Astrocyte (in vitro differentiated cells and primary cell): ENCODE results near the gene ZXDC. TPM values are rescaled to one million over a fixed set of nuclear protein-coding genes. Genes with fewer than 3 reads are reported as not detected.

Source experiments
- DNase-seq: peaks from one replicate; pipeline ENCODE4 v3.0.0-alpha.2; 2010; ENCODE audit warnings: low read depth
- FAIRE-seq: peaks from 2 replicates; lab custom pipeline; 2011; peaks lifted over from hg19 to GRCh38; lab: Jason Lieb, UNC
- H2AFZ ChIP-seq: 2 replicates; pipeline ENCODE4 v1.6.0; 2012; ENCODE audit warnings: low read depth, low read length, inconsistent platforms
- H3K27ac ChIP-seq: 2 replicates; pipeline ENCODE4 v1.5.1; 2011; ENCODE audit warnings: low read depth, low read length, inconsistent platforms
- H3K27me3 ChIP-seq: 2 replicates; pipeline ENCODE4 v1.6.0; 2011; ENCODE audit warnings: low read length, inconsistent platforms; ENCODE audit not compliant: insufficient read depth
- H3K36me3 ChIP-seq: 2 replicates; pipeline ENCODE4 v1.5.1; 2011; ENCODE audit warnings: low read length, inconsistent platforms; ENCODE audit not compliant: insufficient read depth
- H3K4me1 ChIP-seq: 2 replicates; pipeline ENCODE4 v1.5.1; 2011; ENCODE audit warnings: low read length, inconsistent platforms; ENCODE audit not compliant: insufficient read depth
- H3K4me2 ChIP-seq: 2 replicates; pipeline ENCODE4 v1.6.0; 2012; ENCODE audit warnings: low read length, inconsistent platforms
- H3K4me3 ChIP-seq: 2 replicates; pipeline ENCODE4 v1.5.1; 2011; ENCODE audit warnings: low read depth, mild to moderate bottlenecking, low read length, inconsistent platforms; ENCODE audit not compliant: insufficient read depth
- H3K79me2 ChIP-seq: 2 replicates; pipeline ENCODE4 v1.6.0; 2012; ENCODE audit warnings: mild to moderate bottlenecking, low read length, inconsistent platforms; ENCODE audit not compliant: insufficient read depth
- H3K9ac ChIP-seq: 2 replicates; pipeline ENCODE4 v1.6.0; 2012; ENCODE audit warnings: mild to moderate bottlenecking, low read length, inconsistent platforms
- H3K9me3 ChIP-seq: 2 replicates; pipeline ENCODE4 v1.5.1; 2012; ENCODE audit warnings: low read depth, mild to moderate bottlenecking, low read length, inconsistent platforms; ENCODE audit not compliant: insufficient read depth
- H4K20me1 ChIP-seq: 2 replicates; pipeline ENCODE4 v1.6.0; 2012; ENCODE audit warnings: low read length, inconsistent platforms; ENCODE audit not compliant: insufficient read depth
- H3K27ac Mint-ChIP-seq: one replicate; pipeline ENCODE4 v1.8.0; 2021; ENCODE audit warnings: mild to moderate bottlenecking, mixed read lengths; ENCODE audit not compliant: unreplicated experiment
- H3K27me3 Mint-ChIP-seq: one replicate; pipeline ENCODE4 v1.8.0; 2021; ENCODE audit warnings: low read depth, mixed read lengths; ENCODE audit not compliant: unreplicated experiment
- H3K36me3 Mint-ChIP-seq: one replicate; pipeline ENCODE4 v1.8.0; 2021; ENCODE audit warnings: low read depth, mixed read lengths; ENCODE audit not compliant: unreplicated experiment
- H3K4me1 Mint-ChIP-seq: one replicate; pipeline ENCODE4 v1.8.0; 2021; ENCODE audit warnings: low read depth, mixed read lengths; ENCODE audit not compliant: unreplicated experiment
- H3K4me3 Mint-ChIP-seq: one replicate; pipeline ENCODE4 v1.8.0; 2021; ENCODE audit warnings: mild to moderate bottlenecking, moderate library complexity, mixed read lengths; ENCODE audit not compliant: unreplicated experiment
- H3K9me3 Mint-ChIP-seq: one replicate; pipeline ENCODE4 v1.8.0; 2021; ENCODE audit warnings: mild to moderate bottlenecking, mixed read lengths; ENCODE audit not compliant: unreplicated experiment
- EZH2 ChIP-seq: IDR thresholded peaks from 2 replicates; pipeline ENCODE4 v1.6.1; 2012; ENCODE audit warnings: mild to moderate bottlenecking, low read length, inconsistent platforms; ENCODE audit not compliant: insufficient read depth
- total RNA-seq: library from RNA; stranded (reverse); gene quantifications from 2 replicates; pipeline ENCODE4 v1.2.1, GENCODE V29; 2021
- TF ChIP-seq, protein P1 (sequence below): IDR thresholded peaks from 2 replicates; pipeline ENCODE4 v1.5.1; 2011; ENCODE audit warnings: low read depth, mild to moderate bottlenecking, inconsistent platforms, low read length, moderate library complexity; ENCODE audit not compliant: insufficient read depth

Gene ZXDC
- total RNA-seq, 1 donor from 2014 or later = 19.6 TPM

DNA sequence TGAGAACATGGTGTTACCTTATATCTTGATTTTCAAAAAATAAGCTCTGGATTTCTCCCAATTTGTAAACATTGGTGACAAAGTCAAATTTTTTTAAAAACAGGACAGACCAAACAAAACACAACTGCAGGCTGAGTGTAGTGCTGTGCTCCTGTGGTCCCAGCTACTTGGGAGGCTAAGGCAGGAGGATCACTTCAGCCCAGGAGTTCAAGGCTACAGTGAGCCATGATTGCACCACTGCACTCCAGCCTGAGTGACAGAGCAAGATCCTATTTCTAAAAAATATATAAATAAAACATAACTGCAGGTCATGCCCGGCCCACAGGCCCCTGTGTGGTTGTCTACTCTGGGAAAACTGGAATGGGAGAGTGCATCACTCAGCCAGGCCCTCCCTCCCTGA lies 4.0 kb upstream of the ZXDC start:
- no peak overlapping the region for H3K27ac Mint-ChIP-seq
- no peak for FAIRE-seq

DNA sequence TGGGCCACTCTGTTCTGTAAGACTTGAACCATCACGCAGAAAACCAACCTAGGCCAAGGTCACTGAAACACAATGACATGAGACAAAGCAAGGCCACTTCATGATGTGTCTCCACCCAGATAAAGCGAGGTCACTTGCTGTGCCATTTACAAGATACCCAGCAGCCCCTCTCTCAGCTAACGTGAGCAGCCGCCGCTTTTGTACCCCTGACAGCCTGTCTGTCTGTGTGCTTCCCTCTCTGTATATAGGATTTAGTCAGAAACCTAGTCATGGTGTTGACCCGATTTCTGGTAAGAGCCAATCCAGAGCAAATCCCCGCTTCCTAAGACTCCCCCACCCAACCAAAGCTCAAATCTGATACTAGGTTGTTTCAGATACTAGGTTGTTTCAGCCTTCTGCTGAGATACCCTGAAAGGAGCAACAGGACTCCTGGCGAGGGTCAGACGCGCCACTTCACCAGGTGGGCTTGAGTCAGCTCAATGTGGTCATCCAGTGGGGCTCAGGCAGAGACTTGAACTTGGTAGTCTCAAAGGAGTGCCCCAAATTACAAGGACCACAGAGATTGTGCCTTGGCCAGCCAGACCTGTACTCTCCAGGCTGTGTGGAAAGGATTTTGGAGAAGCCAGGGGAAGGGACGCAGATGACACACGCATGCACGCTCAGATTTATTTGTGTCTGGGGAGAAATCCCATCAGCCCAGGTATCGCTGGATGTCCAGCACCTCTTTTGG lies 3.1 kb upstream of the ZXDC start:
- no peaks in the 10 kb centered on the region for H3K36me3 ChIP-seq
- H3K4me3 Mint-ChIP-seq = no peak overlapping the region
- H2AFZ ChIP-seq = no peak overlapping the region
- FAIRE-seq (no peak), DNase-seq (no peak)
- peaks cover 13% of the 10 kb centered on the region for H3K79me2 ChIP-seq
- no peak overlapping the region for H3K27ac ChIP-seq
- no peaks in the 10 kb centered on the region for H3K36me3 Mint-ChIP-seq
- TF ChIP-seq, protein P1, sequence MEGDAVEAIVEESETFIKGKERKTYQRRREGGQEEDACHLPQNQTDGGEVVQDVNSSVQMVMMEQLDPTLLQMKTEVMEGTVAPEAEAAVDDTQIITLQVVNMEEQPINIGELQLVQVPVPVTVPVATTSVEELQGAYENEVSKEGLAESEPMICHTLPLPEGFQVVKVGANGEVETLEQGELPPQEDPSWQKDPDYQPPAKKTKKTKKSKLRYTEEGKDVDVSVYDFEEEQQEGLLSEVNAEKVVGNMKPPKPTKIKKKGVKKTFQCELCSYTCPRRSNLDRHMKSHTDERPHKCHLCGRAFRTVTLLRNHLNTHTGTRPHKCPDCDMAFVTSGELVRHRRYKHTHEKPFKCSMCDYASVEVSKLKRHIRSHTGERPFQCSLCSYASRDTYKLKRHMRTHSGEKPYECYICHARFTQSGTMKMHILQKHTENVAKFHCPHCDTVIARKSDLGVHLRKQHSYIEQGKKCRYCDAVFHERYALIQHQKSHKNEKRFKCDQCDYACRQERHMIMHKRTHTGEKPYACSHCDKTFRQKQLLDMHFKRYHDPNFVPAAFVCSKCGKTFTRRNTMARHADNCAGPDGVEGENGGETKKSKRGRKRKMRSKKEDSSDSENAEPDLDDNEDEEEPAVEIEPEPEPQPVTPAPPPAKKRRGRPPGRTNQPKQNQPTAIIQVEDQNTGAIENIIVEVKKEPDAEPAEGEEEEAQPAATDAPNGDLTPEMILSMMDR = no peak
- no peak for TF ChIP-seq EZH2
- H3K27ac Mint-ChIP-seq = no peak overlapping the region
- H3K27me3 Mint-ChIP-seq = peaks cover 27% of the 10 kb centered on the region
- no peak overlapping the region for H3K4me3 ChIP-seq
- no peaks in the 10 kb centered on the region for H3K9me3 ChIP-seq
- H3K9me3 Mint-ChIP-seq = peaks cover 2% of the 10 kb centered on the region
- H3K4me1 Mint-ChIP-seq = peaks cover 9% of the 10 kb centered on the region
- H3K9ac ChIP-seq = no peak overlapping the region
- peaks cover 15% of the 10 kb centered on the region for H3K4me1 ChIP-seq
- no peak overlapping the region for H3K4me2 ChIP-seq
- H4K20me1 ChIP-seq = peaks cover 13% of the 10 kb centered on the region
- H3K27me3 ChIP-seq = no peaks in the 10 kb centered on the region

More for the DNA sequence above, 4.0 kb upstream of the ZXDC start:
- Histone ChIP-seq H3K79me2 (peaks cover 5% of the 10 kb centered on the region), H4K20me1 (peaks cover 5% of the 10 kb centered on the region), H3K36me3 (no peaks in the 10 kb centered on the region), H3K27ac (no peak overlapping the region), H3K9ac (no peak overlapping the region), H3K27me3 (peaks cover 2% of the 10 kb centered on the region), H3K4me3 (no peak overlapping the region), H3K9me3 (no peaks in the 10 kb centered on the region), H3K4me2 (no peak overlapping the region), H2AFZ (no peak overlapping the region), H3K4me1 (peaks cover 9% of the 10 kb centered on the region)
- H3K4me1 Mint-ChIP-seq = peaks cover 5% of the 10 kb centered on the region
- H3K9me3 Mint-ChIP-seq = no peaks in the 10 kb centered on the region
- no peaks in the 10 kb centered on the region for H3K36me3 Mint-ChIP-seq
- peaks cover 27% of the 10 kb centered on the region for H3K27me3 Mint-ChIP-seq
- no peak overlapping the region for H3K4me3 Mint-ChIP-seq
- no peak for DNase-seq
- TF ChIP-seq, protein P1 = no peak
- TF ChIP-seq EZH2 = no peak

DNA sequence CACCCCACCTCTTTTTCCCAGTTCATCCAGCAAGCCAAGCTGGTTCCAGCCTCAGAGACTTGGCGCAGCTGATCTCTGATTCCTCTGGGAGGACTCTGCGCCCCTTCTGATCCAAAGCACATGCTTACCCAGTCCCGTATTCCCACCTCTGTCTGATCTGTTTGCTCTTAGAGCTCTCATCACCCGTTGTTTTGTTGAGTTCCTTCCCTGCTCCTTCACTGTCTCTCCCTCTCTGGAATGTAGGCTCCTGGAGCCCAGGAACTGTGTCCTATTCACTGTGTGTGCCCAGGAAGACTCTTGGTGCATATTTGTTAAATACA lies 1.3 kb upstream of the ZXDC start:
- FAIRE-seq (no peak), DNase-seq (no peak)
- TF ChIP-seq EZH2 = no peak
- TF ChIP-seq, protein P1 = no peak
- Histone ChIP-seq H4K20me1 (peaks cover 30% of the 10 kb centered on the region), H3K79me2 (peaks cover 30% of the 10 kb centered on the region), H3K27me3 (no peaks in the 10 kb centered on the region), H3K36me3 (no peaks in the 10 kb centered on the region), H3K4me1 (peaks cover 32% of the 10 kb centered on the region), H3K27ac (no peak overlapping the region), H3K9ac (no peak overlapping the region), H3K4me2 (no peak overlapping the region), H3K4me3 (no peak overlapping the region), H2AFZ (no peak overlapping the region), H3K9me3 (no peaks in the 10 kb centered on the region)
- H3K4me1 Mint-ChIP-seq = peaks cover 26% of the 10 kb centered on the region
- peaks cover 20% of the 10 kb centered on the region for H3K27me3 Mint-ChIP-seq
- H3K4me3 Mint-ChIP-seq = peak overlapping the region; percentile 76
- H3K9me3 Mint-ChIP-seq = peaks cover 2% of the 10 kb centered on the region
- H3K36me3 Mint-ChIP-seq = no peaks in the 10 kb centered on the region
- H3K27ac Mint-ChIP-seq = peak overlapping the region; percentile 59
